WTC11 (cell line): ENCODE measurements around the gene TULP1. TPM values are rescaled to one million over a fixed set of nuclear protein-coding genes. Genes with fewer than 3 reads are reported as not detected.

Experiments used
- ATAC-seq: fragments of 200-7000 bp; cut with Tn5 transposase; 2 replicates; pipeline ENCODE4 v1.10.0; 2021; ENCODE audit warnings: mild to moderate bottlenecking, moderate library complexity
- CTCF ChIA-PET: fragments of 300-600 bp; sonication (Branson Sonifier 250); formaldehyde crosslinking; loops from one replicate; lab custom pipeline; 2021; ENCODE audit warnings: antibody characterized with exemption; lab: Charles Lee
- POLR2A ChIA-PET: fragments of 350-600 bp; sonication (Branson Sonifier 250); formaldehyde crosslinking; loops from one replicate; lab custom pipeline; 2021; ENCODE audit warnings: antibody characterized with exemption; lab: Charles Lee
- DNase-seq: peaks from one replicate; pipeline ENCODE4 v3.0.0; 2021; ENCODE audit warnings: low spot score
- H3K27ac Mint-ChIP-seq: 2 replicates; pipeline ENCODE4 v1.8.0; 2021; ENCODE audit warnings: mixed read lengths
- H3K27me3 Mint-ChIP-seq: 2 replicates; pipeline ENCODE4 v1.8.0; 2021; ENCODE audit warnings: low read depth, mild to moderate bottlenecking, moderate library complexity, mixed read lengths
- H3K36me3 Mint-ChIP-seq: 2 replicates; pipeline ENCODE4 v1.8.0; 2021; ENCODE audit warnings: mixed read lengths
- H3K4me1 Mint-ChIP-seq: 2 replicates; pipeline ENCODE4 v1.8.0; 2022; ENCODE audit warnings: mixed read lengths
- H3K4me3 Mint-ChIP-seq: 2 replicates; pipeline ENCODE4 v1.8.0; 2021; ENCODE audit warnings: mild to moderate bottlenecking, moderate library complexity, mixed read lengths
- H3K9me3 Mint-ChIP-seq: 2 replicates; pipeline ENCODE4 v1.8.0; 2021; ENCODE audit warnings: mixed read lengths
- CREB1 ChIP-seq: sonication (generic); formaldehyde crosslinking; IDR thresholded peaks from 2 replicates; pipeline ENCODE4 v1.8.0; 2023; ENCODE audit warnings: mild to moderate bottlenecking, missing genetic modification reagents
- FOXP1 ChIP-seq: sonication (generic); formaldehyde crosslinking; IDR thresholded peaks from 2 replicates; pipeline ENCODE4 v1.8.0; 2022; ENCODE audit warnings: missing genetic modification reagents, mild to moderate bottlenecking, moderate library complexity, borderline replicate concordance
- GABPB1 ChIP-seq: sonication (generic); formaldehyde crosslinking; IDR thresholded peaks from 2 replicates; pipeline ENCODE4 v1.8.1; 2023; ENCODE audit warnings: mild to moderate bottlenecking, missing genetic modification reagents
- JAZF1 ChIP-seq: fragments of 250-450 bp; sonication (Bioruptor Pico); IDR thresholded peaks from 2 replicates; pipeline ENCODE4 v1.9.0; 2021; ENCODE audit warnings: moderate library complexity, mild to moderate bottlenecking, inconsistent platforms
- MYBL2 ChIP-seq: sonication (generic); formaldehyde crosslinking; IDR thresholded peaks from 2 replicates; pipeline ENCODE4 v1.8.1; 2023; ENCODE audit warnings: mild to moderate bottlenecking, moderate library complexity, missing genetic modification reagents
- NR2C2 ChIP-seq: sonication (generic); formaldehyde crosslinking; IDR thresholded peaks from 2 replicates; pipeline ENCODE4 v1.8.0; 2022; ENCODE audit warnings: mild to moderate bottlenecking, missing genetic modification reagents
- PRRX2 ChIP-seq: fragments of 250-450 bp; sonication (Bioruptor Pico); IDR thresholded peaks from 2 replicates; pipeline ENCODE4 v1.8.0; 2021; ENCODE audit warnings: mild to moderate bottlenecking
- SMAD3 ChIP-seq: sonication (generic); formaldehyde crosslinking; IDR thresholded peaks from 2 replicates; pipeline ENCODE4 v1.8.0; 2022; ENCODE audit warnings: missing genetic modification reagents, mild to moderate bottlenecking, borderline replicate concordance
- TCF7 ChIP-seq: sonication (generic); formaldehyde crosslinking; IDR thresholded peaks from 2 replicates; pipeline ENCODE4 v1.8.0; 2022; ENCODE audit warnings: mild to moderate bottlenecking, low read depth, missing genetic modification reagents, moderate library complexity
- ZNF396 ChIP-seq: fragments of 250-450 bp; sonication (Bioruptor Pico); IDR thresholded peaks from 2 replicates; pipeline ENCODE4 v1.8.0; 2021; ENCODE audit warnings: mild to moderate bottlenecking, moderate library complexity, borderline replicate concordance
- total RNA-seq: library from RNA; stranded (reverse); gene quantifications from 3 replicates; pipeline ENCODE4 v1.2.3, GENCODE V29; 2021
- TF ChIP-seq, protein P1 (sequence below): fragments of 250-450 bp; sonication (Bioruptor Pico); IDR thresholded peaks from 2 replicates; pipeline ENCODE4 v1.9.0; 2021; ENCODE audit warnings: mild to moderate bottlenecking
- TF ChIP-seq, protein P2 (sequence below): sonication (generic); formaldehyde crosslinking; IDR thresholded peaks from 2 replicates; pipeline ENCODE4 v1.8.0; 2022; ENCODE audit warnings: mild to moderate bottlenecking, missing genetic modification reagents
- TF ChIP-seq, protein P3 (sequence below): sonication (generic); formaldehyde crosslinking; IDR thresholded peaks from 2 replicates; pipeline ENCODE4 v1.8.1; 2023; ENCODE audit warnings: mild to moderate bottlenecking, missing genetic modification reagents
- TF ChIP-seq, protein P4 (sequence below): sonication (generic); formaldehyde crosslinking; IDR thresholded peaks from 2 replicates; pipeline ENCODE4 v1.8.1; 2023; ENCODE audit warnings: mild to moderate bottlenecking, missing genetic modification reagents, moderate library complexity
- TF ChIP-seq, protein P5 (sequence below): sonication (generic); formaldehyde crosslinking; IDR thresholded peaks from 2 replicates; pipeline ENCODE4 v1.8.1; 2022; ENCODE audit warnings: mild to moderate bottlenecking, missing genetic modification reagents, moderate library complexity, borderline replicate concordance
- TF ChIP-seq, protein P6 (sequence below): sonication (generic); formaldehyde crosslinking; IDR thresholded peaks from 2 replicates; pipeline ENCODE4 v1.8.1; 2022; ENCODE audit warnings: low read depth, mild to moderate bottlenecking, moderate library complexity, missing genetic modification reagents, borderline replicate concordance
- TF ChIP-seq, protein P7 (sequence below): fragments of 250-450 bp; sonication (Bioruptor Pico); IDR thresholded peaks from 2 replicates; pipeline ENCODE4 v2.1.2; 2022; ENCODE audit warnings: mild to moderate bottlenecking, moderate library complexity
- TF ChIP-seq, protein P8 (sequence below): fragments of 250-450 bp; sonication (Bioruptor Pico); IDR thresholded peaks from 2 replicates; pipeline ENCODE4 v1.8.0; 2021; ENCODE audit warnings: mild to moderate bottlenecking
- TF ChIP-seq, protein P9 (sequence below): fragments of 250-450 bp; sonication (Bioruptor Pico); IDR thresholded peaks from 2 replicates; pipeline ENCODE4 v1.9.0; 2021; ENCODE audit warnings: moderate library complexity, mild to moderate bottlenecking, inconsistent platforms, borderline replicate concordance
- TF ChIP-seq, protein P10 (sequence below): sonication (generic); formaldehyde crosslinking; IDR thresholded peaks from 2 replicates; pipeline ENCODE4 v1.8.1; 2022; ENCODE audit warnings: missing genetic modification reagents, borderline replicate concordance

Gene TULP1
- total RNA-seq, 1 experiment from 2014 or later = 2.9 TPM

DNA sequence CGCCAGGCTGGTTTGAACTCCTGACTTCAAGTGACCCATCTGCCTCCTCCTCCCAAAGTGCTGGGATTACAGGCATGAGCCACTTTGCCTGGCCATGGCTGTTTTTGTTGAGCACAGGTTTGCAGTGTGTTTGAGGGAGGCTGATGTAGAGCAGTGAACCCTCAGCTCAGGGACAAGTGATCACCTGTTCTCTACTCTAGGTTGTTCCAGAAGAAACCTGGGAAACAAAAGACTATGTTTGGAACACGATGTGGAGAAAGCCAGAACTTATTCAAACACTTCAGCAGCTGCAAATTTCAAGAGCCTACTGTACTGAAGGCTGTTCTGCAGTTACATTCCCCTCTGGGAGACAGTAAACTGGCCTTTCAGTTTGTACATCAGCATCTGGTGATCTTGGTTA, 4.7 kb downstream of the TULP1 start:
- Mint-ChIP-seq H3K4me3 (no peak overlapping the region), H3K27me3 (peaks cover 35% of the 10 kb centered on the region), H3K4me1 (peaks cover 51% of the 10 kb centered on the region), H3K27ac (no peak overlapping the region; the same call in 1 of the 2 replicates), H3K36me3 (no peaks in the 10 kb centered on the region), H3K9me3 (no peaks in the 10 kb centered on the region)
- POLR2A ChIA-PET = interaction anchor here (0.5 kb wide), 1 partner anchor 198 kb away, joined by 6 read pairs; no protein-coding TSS in a partner anchor
- CTCF ChIA-PET = interaction anchor here (0.9 to 2.5 kb wide), 4 partner anchors 15 to 166 kb away, joined by 5 to 12 read pairs (median 5); partner anchors contain the start of gene PPARD
- DNase-seq = no peak
- no peak for TF ChIP-seq PRRX2 (CRISPR knock-in tag)
- TF ChIP-seq FOXP1 (CRISPR knock-in tag) = no peak
- TF ChIP-seq, protein P1, sequence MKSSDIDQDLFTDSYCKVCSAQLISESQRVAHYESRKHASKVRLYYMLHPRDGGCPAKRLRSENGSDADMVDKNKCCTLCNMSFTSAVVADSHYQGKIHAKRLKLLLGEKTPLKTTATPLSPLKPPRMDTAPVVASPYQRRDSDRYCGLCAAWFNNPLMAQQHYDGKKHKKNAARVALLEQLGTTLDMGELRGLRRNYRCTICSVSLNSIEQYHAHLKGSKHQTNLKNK (CRISPR knock-in tag) = no peak
- ATAC-seq = no peak

DNA sequence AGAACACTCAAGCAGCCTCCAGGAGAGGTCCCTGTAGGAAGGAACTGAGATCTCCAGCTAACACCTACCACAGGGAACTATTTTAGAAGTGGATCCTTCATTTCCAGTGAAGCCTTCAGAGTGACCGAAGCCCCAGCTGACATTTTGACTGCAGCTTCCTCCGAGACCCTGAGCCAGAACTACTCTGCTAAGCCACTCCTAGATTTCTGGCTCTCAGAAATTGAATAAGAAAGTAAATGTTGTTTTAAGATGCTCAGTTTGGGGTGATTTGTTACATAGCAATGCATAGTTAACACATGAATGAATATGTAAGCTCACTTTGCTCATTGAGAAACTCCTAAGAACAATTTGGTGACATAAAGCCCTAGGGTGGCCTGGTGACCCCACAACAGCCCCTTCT, 5.5 kb downstream of the TULP1 start:
- DNase-seq (no peak), ATAC-seq (no peak)
- H3K36me3 Mint-ChIP-seq = no peaks in the 10 kb centered on the region
- H3K9me3 Mint-ChIP-seq = no peaks in the 10 kb centered on the region
- H3K4me3 Mint-ChIP-seq = no peak overlapping the region
- ChIA-PET CTCF (interaction anchor here (0.6 to 5.3 kb wide), 5 partner anchors 16 to 1344 kb away, joined by 3 to 40 read pairs (median 5); no protein-coding TSS in a partner anchor), POLR2A (no interaction called here)
- H3K27ac Mint-ChIP-seq = no peak overlapping the region
- peaks cover 35% of the 10 kb centered on the region for H3K27me3 Mint-ChIP-seq
- peaks cover 48% of the 10 kb centered on the region for H3K4me1 Mint-ChIP-seq
- TF ChIP-seq, protein P2, sequence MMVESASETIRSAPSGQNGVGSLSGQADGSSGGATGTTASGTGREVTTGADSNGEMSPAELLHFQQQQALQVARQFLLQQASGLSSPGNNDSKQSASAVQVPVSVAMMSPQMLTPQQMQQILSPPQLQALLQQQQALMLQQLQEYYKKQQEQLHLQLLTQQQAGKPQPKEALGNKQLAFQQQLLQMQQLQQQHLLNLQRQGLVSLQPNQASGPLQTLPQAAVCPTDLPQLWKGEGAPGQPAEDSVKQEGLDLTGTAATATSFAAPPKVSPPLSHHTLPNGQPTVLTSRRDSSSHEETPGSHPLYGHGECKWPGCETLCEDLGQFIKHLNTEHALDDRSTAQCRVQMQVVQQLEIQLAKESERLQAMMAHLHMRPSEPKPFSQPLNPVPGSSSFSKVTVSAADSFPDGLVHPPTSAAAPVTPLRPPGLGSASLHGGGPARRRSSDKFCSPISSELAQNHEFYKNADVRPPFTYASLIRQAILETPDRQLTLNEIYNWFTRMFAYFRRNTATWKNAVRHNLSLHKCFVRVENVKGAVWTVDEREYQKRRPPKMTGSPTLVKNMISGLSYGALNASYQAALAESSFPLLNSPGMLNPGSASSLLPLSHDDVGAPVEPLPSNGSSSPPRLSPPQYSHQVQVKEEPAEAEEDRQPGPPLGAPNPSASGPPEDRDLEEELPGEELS = no peak
- TF ChIP-seq GABPB1 (CRISPR knock-in tag) (no peak), NR2C2 (CRISPR knock-in tag) (no peak), TCF7 (CRISPR knock-in tag) (no peak), SMAD3 (CRISPR knock-in tag) (no peak), MYBL2 (CRISPR knock-in tag) (no peak), CREB1 (CRISPR knock-in tag) (no peak), JAZF1 (CRISPR knock-in tag) (no peak), ZNF396 (CRISPR knock-in tag) (no peak)
- TF ChIP-seq, protein P3, sequence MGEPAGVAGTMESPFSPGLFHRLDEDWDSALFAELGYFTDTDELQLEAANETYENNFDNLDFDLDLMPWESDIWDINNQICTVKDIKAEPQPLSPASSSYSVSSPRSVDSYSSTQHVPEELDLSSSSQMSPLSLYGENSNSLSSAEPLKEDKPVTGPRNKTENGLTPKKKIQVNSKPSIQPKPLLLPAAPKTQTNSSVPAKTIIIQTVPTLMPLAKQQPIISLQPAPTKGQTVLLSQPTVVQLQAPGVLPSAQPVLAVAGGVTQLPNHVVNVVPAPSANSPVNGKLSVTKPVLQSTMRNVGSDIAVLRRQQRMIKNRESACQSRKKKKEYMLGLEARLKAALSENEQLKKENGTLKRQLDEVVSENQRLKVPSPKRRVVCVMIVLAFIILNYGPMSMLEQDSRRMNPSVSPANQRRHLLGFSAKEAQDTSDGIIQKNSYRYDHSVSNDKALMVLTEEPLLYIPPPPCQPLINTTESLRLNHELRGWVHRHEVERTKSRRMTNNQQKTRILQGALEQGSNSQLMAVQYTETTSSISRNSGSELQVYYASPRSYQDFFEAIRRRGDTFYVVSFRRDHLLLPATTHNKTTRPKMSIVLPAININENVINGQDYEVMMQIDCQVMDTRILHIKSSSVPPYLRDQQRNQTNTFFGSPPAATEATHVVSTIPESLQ = no peak
- TF ChIP-seq, protein P4, sequence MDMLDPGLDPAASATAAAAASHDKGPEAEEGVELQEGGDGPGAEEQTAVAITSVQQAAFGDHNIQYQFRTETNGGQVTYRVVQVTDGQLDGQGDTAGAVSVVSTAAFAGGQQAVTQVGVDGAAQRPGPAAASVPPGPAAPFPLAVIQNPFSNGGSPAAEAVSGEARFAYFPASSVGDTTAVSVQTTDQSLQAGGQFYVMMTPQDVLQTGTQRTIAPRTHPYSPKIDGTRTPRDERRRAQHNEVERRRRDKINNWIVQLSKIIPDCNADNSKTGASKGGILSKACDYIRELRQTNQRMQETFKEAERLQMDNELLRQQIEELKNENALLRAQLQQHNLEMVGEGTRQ = no peak
- TF ChIP-seq, protein P1 (CRISPR knock-in tag) = no peak
- TF ChIP-seq, protein P5, sequence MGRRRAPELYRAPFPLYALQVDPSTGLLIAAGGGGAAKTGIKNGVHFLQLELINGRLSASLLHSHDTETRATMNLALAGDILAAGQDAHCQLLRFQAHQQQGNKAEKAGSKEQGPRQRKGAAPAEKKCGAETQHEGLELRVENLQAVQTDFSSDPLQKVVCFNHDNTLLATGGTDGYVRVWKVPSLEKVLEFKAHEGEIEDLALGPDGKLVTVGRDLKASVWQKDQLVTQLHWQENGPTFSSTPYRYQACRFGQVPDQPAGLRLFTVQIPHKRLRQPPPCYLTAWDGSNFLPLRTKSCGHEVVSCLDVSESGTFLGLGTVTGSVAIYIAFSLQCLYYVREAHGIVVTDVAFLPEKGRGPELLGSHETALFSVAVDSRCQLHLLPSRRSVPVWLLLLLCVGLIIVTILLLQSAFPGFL (CRISPR knock-in tag) = no peak
- TF ChIP-seq, protein P6, sequence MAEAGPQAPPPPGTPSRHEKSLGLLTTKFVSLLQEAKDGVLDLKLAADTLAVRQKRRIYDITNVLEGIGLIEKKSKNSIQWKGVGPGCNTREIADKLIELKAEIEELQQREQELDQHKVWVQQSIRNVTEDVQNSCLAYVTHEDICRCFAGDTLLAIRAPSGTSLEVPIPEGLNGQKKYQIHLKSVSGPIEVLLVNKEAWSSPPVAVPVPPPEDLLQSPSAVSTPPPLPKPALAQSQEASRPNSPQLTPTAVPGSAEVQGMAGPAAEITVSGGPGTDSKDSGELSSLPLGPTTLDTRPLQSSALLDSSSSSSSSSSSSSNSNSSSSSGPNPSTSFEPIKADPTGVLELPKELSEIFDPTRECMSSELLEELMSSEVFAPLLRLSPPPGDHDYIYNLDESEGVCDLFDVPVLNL (CRISPR knock-in tag) = no peak
- TF ChIP-seq, protein P7, sequence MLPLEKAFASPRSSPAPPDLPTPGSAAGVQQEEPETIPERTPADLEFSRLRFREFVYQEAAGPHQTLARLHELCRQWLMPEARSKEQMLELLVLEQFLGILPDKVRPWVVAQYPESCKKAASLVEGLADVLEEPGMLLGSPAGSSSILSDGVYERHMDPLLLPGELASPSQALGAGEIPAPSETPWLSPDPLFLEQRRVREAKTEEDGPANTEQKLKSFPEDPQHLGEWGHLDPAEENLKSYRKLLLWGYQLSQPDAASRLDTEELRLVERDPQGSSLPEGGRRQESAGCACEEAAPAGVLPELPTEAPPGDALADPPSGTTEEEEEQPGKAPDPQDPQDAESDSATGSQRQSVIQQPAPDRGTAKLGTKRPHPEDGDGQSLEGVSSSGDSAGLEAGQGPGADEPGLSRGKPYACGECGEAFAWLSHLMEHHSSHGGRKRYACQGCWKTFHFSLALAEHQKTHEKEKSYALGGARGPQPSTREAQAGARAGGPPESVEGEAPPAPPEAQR (CRISPR knock-in tag) = no peak
- TF ChIP-seq, protein P8, sequence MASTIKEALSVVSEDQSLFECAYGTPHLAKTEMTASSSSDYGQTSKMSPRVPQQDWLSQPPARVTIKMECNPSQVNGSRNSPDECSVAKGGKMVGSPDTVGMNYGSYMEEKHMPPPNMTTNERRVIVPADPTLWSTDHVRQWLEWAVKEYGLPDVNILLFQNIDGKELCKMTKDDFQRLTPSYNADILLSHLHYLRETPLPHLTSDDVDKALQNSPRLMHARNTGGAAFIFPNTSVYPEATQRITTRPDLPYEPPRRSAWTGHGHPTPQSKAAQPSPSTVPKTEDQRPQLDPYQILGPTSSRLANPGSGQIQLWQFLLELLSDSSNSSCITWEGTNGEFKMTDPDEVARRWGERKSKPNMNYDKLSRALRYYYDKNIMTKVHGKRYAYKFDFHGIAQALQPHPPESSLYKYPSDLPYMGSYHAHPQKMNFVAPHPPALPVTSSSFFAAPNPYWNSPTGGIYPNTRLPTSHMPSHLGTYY (CRISPR knock-in tag) = no peak
- TF ChIP-seq, protein P9, sequence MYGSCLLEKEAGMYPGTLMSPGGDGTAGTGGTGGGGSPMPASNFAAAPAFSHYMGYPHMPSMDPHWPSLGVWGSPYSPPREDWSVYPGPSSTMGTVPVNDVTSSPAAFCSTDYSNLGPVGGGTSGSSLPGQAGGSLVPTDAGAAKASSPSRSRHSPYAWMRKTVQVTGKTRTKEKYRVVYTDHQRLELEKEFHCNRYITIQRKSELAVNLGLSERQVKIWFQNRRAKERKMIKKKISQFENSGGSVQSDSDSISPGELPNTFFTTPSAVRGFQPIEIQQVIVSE (CRISPR knock-in tag) = no peak
- TF ChIP-seq, protein P10, sequence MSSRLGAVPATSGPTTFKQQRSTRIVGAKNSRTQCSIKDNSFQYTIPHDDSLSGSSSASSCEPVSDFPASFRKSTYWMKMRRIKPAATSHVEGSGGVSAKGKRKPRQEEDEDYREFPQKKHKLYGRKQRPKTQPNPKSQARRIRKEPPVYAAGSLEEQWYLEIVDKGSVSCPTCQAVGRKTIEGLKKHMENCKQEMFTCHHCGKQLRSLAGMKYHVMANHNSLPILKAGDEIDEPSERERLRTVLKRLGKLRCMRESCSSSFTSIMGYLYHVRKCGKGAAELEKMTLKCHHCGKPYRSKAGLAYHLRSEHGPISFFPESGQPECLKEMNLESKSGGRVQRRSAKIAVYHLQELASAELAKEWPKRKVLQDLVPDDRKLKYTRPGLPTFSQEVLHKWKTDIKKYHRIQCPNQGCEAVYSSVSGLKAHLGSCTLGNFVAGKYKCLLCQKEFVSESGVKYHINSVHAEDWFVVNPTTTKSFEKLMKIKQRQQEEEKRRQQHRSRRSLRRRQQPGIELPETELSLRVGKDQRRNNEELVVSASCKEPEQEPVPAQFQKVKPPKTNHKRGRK (CRISPR knock-in tag) = no peak
